NCI-H1105 (cell line): ENCODE results near the gene BMERB1.
"Not testable (repeated sequence)": the region's sequence is repeated elsewhere in the genome, so short reads cannot be mapped to it uniquely, and the experiment has no call there.

ENCODE experiments used
- DNase-seq: peaks from one replicate; lab custom pipeline; 2025; lab: John Stamatoyannopoulos, UW

Gene BMERB1

GRCh38 chr16:15425861-15426260 is 8.5 kb upstream of the BMERB1 start:
- DNase-seq = no peak

GRCh38 chr16:15426796-15427195 is 7.6 kb upstream of the BMERB1 start:
- no peak for DNase-seq

- DNase-seq = peak; percentile 83
These were observed 6.6 kb upstream of the BMERB1 start for GRCh38 chr16:15427648-15428239.

- not testable (repeated sequence) for DNase-seq
These were observed 3.5 kb upstream of the BMERB1 start for GRCh38 chr16:15430884-15431283.

GRCh38 chr16:15434079-15434424 is 336 bp upstream of the BMERB1 start:
- no peak for DNase-seq

- DNase-seq = no peak
These were observed 952 bp downstream of the BMERB1 start for GRCh38 chr16:15435216-15435864.

GRCh38 chr16:15439102-15439501 is 4.7 kb downstream of the BMERB1 start:
- no peak for DNase-seq

GRCh38 chr16:15439521-15439920 is 5.1 kb downstream of the BMERB1 start:
- DNase-seq = no peak

- no peak for DNase-seq
These were observed 6.5 kb downstream of the BMERB1 start for GRCh38 chr16:15440852-15441251.

GRCh38 chr16:15442140-15442539 is 7.8 kb downstream of the BMERB1 start:
- DNase-seq = not testable (repeated sequence)

GRCh38 chr16:15443753-15444152 is 9.4 kb downstream of the BMERB1 start:
- no peak for DNase-seq

GRCh38 chr16:15444264-15444663 is 9.9 kb downstream of the BMERB1 start:
- no peak for DNase-seq

GRCh38 chr16:15445450-15445849 is 11.1 kb downstream of the BMERB1 start:
- no peak for DNase-seq

GRCh38 chr16:15446901-15447300 is 12.5 kb downstream of the BMERB1 start:
- DNase-seq = no peak

- no peak for DNase-seq
These were observed 16.2 kb downstream of the BMERB1 start for GRCh38 chr16:15450624-15451023.

GRCh38 chr16:15451098-15451731 is 16.8 kb downstream of the BMERB1 start:
- DNase-seq = no peak

GRCh38 chr16:15452246-15452855 is 18.0 kb downstream of the BMERB1 start:
- no peak for DNase-seq

GRCh38 chr16:15453296-15453695 is 18.9 kb downstream of the BMERB1 start:
- DNase-seq = not testable (repeated sequence)

- DNase-seq = not testable (repeated sequence)
These were observed 20.5 kb downstream of the BMERB1 start for GRCh38 chr16:15454933-15455332.

- DNase-seq = no peak
These were observed 23.0 kb downstream of the BMERB1 start for GRCh38 chr16:15457400-15457799.

- no peak for DNase-seq
These were observed 23.6 kb downstream of the BMERB1 start for GRCh38 chr16:15457958-15458357.

GRCh38 chr16:15459791-15460190 is 25.4 kb downstream of the BMERB1 start:
- DNase-seq = no peak

GRCh38 chr16:15460601-15461000 is 26.2 kb downstream of the BMERB1 start:
- no peak for DNase-seq
